ENCODE results near the gene DNAJC25. TPM values are rescaled to one million over a fixed set of nuclear protein-coding genes. Genes with fewer than 3 reads are reported as not detected.
"Not testable (repeated sequence)": the region's sequence is repeated elsewhere in the genome, so short reads cannot be mapped to it uniquely, and the experiment has no call there.

Gene DNAJC25
- total and polyA plus RNA-seq, 4 donors: 5.0 to 6.5 (median 6.0) TPM

DNA sequence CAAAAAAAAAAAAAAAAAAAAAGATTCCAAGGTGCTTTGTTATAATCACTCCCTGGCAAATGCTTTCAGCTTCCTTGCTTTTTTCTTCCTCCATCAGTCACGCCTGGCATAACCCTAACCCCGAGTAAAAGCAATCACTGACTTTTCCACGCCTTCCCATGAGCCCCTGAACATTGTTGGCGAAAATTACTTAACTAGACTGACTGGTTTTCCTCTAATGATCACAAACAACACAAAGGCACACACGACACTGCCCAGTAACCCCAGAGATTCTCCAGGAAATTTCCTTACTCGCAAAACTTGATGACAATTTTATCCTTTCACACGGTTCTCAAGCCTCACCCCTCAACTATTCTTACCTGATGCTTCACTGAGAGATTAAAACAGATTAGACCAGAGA, 20.3 kb upstream of the DNAJC25 start:
- H3K9ac ChIP-seq (ENCODE audit: insufficient read depth in 1 of 2, low read length in 2 of 2): no peak overlapping the region

DNA sequence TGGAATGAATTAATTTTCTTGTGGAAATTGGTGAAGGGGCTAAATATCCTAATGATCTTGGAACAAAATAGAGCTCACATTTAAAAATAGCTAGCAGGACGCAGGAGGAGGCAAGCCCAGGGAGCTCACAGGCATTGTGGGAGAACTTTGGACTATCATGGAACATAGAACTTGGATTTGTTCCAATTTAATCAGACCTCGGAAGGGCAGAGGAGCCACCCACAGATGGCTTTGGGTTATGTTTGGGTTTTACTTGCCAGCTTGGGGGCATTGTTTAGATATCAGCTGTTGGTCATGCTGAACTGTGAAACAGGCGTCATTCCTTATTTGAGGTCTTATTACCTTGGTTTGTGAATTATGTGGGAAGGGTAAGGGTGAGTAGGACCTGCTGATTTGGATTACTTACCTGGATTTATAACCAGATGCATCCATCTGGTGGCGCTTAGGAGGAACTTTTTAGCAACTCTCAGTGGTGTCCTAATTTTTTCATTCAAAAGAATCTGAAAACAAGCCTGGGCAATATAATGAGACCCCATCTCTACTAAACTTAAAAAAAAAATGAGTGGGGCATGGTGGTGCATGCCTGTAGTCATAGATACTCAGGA, 17.6 kb upstream of the DNAJC25 start:
- H3K27me3 ChIP-seq (ENCODE audit: control insufficient read depth in 3 of 3, insufficient read depth in 3 of 3, low read length in 2 of 3): no peaks in the 10 kb centered on the region
- H3K4me1 ChIP-seq (ENCODE audit: control insufficient read depth in 5 of 5, insufficient read depth in 5 of 5, low read length in 5 of 5): no peaks in the 10 kb centered on the region
- no peak overlapping the region for H3K27ac ChIP-seq (ENCODE audit: low read depth in 1 of 2, low read length in 1 of 2)
- H3K4me3 ChIP-seq: no peak overlapping the region
- TF ChIP-seq, protein P1, sequence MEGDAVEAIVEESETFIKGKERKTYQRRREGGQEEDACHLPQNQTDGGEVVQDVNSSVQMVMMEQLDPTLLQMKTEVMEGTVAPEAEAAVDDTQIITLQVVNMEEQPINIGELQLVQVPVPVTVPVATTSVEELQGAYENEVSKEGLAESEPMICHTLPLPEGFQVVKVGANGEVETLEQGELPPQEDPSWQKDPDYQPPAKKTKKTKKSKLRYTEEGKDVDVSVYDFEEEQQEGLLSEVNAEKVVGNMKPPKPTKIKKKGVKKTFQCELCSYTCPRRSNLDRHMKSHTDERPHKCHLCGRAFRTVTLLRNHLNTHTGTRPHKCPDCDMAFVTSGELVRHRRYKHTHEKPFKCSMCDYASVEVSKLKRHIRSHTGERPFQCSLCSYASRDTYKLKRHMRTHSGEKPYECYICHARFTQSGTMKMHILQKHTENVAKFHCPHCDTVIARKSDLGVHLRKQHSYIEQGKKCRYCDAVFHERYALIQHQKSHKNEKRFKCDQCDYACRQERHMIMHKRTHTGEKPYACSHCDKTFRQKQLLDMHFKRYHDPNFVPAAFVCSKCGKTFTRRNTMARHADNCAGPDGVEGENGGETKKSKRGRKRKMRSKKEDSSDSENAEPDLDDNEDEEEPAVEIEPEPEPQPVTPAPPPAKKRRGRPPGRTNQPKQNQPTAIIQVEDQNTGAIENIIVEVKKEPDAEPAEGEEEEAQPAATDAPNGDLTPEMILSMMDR (IDR thresholded peaks at IDR 0.05; ENCODE audit: control extremely low read depth, extremely low read depth): no peak
- no peak for DNase-seq
- ATAC-seq (ENCODE audit: insufficient read depth, low FRiP score): no peak
- 45 to 65% methylated on average over 4 of the region's 4 CpGs for WGBS, 2 donors
- H3K36me3 ChIP-seq (ENCODE audit: control insufficient read depth in 4 of 4, insufficient read depth in 4 of 4, low read length in 4 of 4): no peaks in the 10 kb centered on the region
- no peak overlapping the region for H3K9ac ChIP-seq (ENCODE audit: insufficient read depth in 1 of 2, low read length in 2 of 2)
- H3K9me3 ChIP-seq (ENCODE audit: control insufficient read depth in 4 of 4, insufficient read depth in 3 of 4, low read length in 3 of 4): no peaks in the 10 kb centered on the region

More for the DNA sequence above, 20.3 kb upstream of the DNAJC25 start:
- DNase-seq (no peak), ATAC-seq (ENCODE audit: insufficient read depth, low FRiP score) (no peak)
- WGBS, 2 donors: 84 to 91% methylated on average over 7 of the region's 7 CpGs
- Histone ChIP-seq H3K4me3 (no peak overlapping the region), H3K36me3 (ENCODE audit: control insufficient read depth in 4 of 4, insufficient read depth in 4 of 4, low read length in 4 of 4) (no peaks in the 10 kb centered on the region), H3K9me3 (ENCODE audit: control insufficient read depth in 4 of 4, insufficient read depth in 3 of 4, low read length in 3 of 4) (no peaks in the 10 kb centered on the region), H3K27me3 (ENCODE audit: control insufficient read depth in 3 of 3, insufficient read depth in 3 of 3, low read length in 2 of 3) (no peaks in the 10 kb centered on the region), H3K4me1 (ENCODE audit: control insufficient read depth in 5 of 5, insufficient read depth in 5 of 5, low read length in 5 of 5) (no peaks in the 10 kb centered on the region), H3K27ac (ENCODE audit: low read depth in 1 of 2, low read length in 1 of 2) (no peak overlapping the region)
- TF ChIP-seq, protein P1 (IDR thresholded peaks at IDR 0.05; ENCODE audit: control extremely low read depth, extremely low read depth): no peak

DNA sequence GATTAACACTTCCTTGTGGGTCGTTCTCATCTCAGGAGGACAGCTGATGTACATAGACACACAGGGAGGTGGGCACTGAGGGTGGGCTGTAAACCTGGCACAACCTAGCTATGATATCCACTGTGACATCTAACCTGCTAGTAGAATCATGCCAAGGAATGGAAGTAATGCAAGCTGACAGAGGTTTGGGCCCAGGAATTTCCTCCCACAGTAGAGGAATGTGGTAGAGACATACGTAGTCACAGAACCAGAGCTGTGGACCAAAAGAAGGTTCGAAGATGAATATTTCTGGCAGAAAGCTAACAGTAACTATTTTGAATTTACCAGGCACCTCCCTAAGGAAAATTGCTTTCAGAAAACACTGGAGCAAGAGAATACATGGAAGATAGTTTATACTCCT, 15.2 kb upstream of the DNAJC25 start:
- Histone ChIP-seq H3K4me1 (ENCODE audit: control insufficient read depth in 5 of 5, insufficient read depth in 5 of 5, low read length in 5 of 5) (no peaks in the 10 kb centered on the region), H3K36me3 (ENCODE audit: control insufficient read depth in 4 of 4, insufficient read depth in 4 of 4, low read length in 4 of 4) (no peaks in the 10 kb centered on the region), H3K9ac (ENCODE audit: insufficient read depth in 1 of 2, low read length in 2 of 2) (no peak overlapping the region), H3K4me3 (no peak overlapping the region), H3K27me3 (ENCODE audit: control insufficient read depth in 3 of 3, insufficient read depth in 3 of 3, low read length in 2 of 3) (no peaks in the 10 kb centered on the region), H3K27ac (ENCODE audit: low read depth in 1 of 2, low read length in 1 of 2) (no peak overlapping the region), H3K9me3 (ENCODE audit: control insufficient read depth in 4 of 4, insufficient read depth in 3 of 4, low read length in 3 of 4) (no peaks in the 10 kb centered on the region)
- TF ChIP-seq, protein P1 (IDR thresholded peaks at IDR 0.05; ENCODE audit: control extremely low read depth, extremely low read depth): no peak
- no peak for ATAC-seq (ENCODE audit: insufficient read depth, low FRiP score)
- DNase-seq: no peak
- WGBS, 2 donors: 64 to 69% methylated on average over 3 of the region's 3 CpGs

DNA sequence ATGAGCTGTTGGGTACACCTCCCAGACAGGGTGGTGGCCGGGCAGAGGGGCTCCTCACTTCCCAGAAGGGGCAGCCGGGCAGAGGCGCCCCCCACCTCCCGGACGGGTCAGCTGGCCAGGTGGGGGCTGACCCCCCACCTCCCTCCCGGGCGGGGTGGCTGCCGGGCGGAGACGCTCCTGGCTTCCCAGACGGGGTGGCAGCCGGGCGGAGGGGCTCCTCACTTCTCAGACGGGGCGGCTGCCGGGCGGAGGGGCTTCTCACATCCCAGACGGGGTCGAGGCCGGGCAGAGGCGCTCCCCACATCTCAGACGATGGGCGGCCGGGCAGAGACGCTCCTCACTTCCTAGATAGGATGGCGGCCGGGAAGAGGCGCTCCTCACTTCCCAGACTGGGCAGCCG, 13.8 kb upstream of the DNAJC25 start:
- not testable (repeated sequence) for H3K9me3 ChIP-seq (ENCODE audit: control insufficient read depth in 4 of 4, insufficient read depth in 3 of 4, low read length in 3 of 4); H3K36me3 ChIP-seq (ENCODE audit: control insufficient read depth in 4 of 4, insufficient read depth in 4 of 4, low read length in 4 of 4); H3K4me1 ChIP-seq (ENCODE audit: control insufficient read depth in 5 of 5, insufficient read depth in 5 of 5, low read length in 5 of 5); H3K9ac ChIP-seq (ENCODE audit: insufficient read depth in 1 of 2, low read length in 2 of 2); H3K4me3 ChIP-seq; DNase-seq; ATAC-seq (ENCODE audit: insufficient read depth, low FRiP score); H3K27me3 ChIP-seq (ENCODE audit: control insufficient read depth in 3 of 3, insufficient read depth in 3 of 3, low read length in 2 of 3); H3K27ac ChIP-seq (ENCODE audit: low read depth in 1 of 2, low read length in 1 of 2)
- whole genome bisulfite sequencing, 2 donors: 96 to 97% methylated on average over 22 to 29 of the region's 29 CpGs
